ENCODE results near the gene MSI2.

Gene MSI2

DNA sequence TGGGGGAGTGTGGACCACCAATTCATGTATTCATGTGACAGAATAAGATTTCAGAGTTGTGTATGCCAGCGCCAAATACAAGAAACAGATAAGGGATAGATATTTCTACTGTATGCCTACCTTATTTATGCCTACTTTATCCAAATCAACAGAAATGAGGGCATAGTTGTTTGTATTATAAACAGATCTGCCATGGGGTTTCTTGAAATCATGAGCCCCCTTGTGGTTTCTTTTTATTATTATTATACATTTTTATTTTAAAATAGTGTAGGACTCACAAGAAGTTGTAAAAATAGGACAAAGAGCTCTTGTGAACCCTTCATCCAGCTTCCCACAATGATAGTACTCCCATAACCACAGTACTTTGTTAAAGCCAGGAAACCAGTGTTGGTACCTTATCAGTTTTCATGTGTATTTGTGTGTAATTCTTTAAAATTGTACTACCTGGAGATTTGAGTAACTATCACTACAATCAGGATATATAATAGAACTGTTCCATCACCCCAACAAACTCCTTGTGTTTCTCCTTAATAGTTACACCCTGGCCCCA, 259.4 kb downstream of the MSI2 start:
- no peak for DNase-seq (ENCODE audit: extremely low spot score)
- ChIA-PET CTCF (interaction anchor here (0.7 kb wide), 1 partner anchor 306 kb away, joined by 3 read pairs; no protein-coding TSS in a partner anchor), POLR2A (no interaction called here)
- TF ChIP-seq SP1 (IDR thresholded peaks at IDR 0.05) (no peak), TARDBP (IDR thresholded peaks at IDR 0.05) (no peak), BHLHE40 (IDR thresholded peaks at IDR 0.05; ENCODE audit: borderline replicate concordance) (no peak), FOXM1 (IDR thresholded peaks at IDR 0.05; ENCODE audit: borderline replicate concordance) (no peak), LEF1 (IDR thresholded peaks at IDR 0.05; ENCODE audit: borderline replicate concordance) (no peak), FOXK2 (IDR thresholded peaks at IDR 0.05) (no peak), ARNT (IDR thresholded peaks at IDR 0.05) (no peak), FOXA1 (IDR thresholded peaks at IDR 0.05) (no peak), ZNF384 (IDR thresholded peaks at IDR 0.05) (no peak), CTBP1 (IDR thresholded peaks at IDR 0.05; ENCODE audit: borderline replicate concordance) (no peak), ELF4 (IDR thresholded peaks at IDR 0.05) (no peak), L3MBTL2 (conservative IDR thresholded peaks at IDR 0.05) (no peak)
- TF ChIP-seq, protein P1, sequence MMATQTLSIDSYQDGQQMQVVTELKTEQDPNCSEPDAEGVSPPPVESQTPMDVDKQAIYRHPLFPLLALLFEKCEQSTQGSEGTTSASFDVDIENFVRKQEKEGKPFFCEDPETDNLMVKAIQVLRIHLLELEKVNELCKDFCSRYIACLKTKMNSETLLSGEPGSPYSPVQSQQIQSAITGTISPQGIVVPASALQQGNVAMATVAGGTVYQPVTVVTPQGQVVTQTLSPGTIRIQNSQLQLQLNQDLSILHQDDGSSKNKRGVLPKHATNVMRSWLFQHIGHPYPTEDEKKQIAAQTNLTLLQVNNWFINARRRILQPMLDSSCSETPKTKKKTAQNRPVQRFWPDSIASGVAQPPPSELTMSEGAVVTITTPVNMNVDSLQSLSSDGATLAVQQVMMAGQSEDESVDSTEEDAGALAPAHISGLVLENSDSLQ (IDR thresholded peaks at IDR 0.05) = no peak

DNA sequence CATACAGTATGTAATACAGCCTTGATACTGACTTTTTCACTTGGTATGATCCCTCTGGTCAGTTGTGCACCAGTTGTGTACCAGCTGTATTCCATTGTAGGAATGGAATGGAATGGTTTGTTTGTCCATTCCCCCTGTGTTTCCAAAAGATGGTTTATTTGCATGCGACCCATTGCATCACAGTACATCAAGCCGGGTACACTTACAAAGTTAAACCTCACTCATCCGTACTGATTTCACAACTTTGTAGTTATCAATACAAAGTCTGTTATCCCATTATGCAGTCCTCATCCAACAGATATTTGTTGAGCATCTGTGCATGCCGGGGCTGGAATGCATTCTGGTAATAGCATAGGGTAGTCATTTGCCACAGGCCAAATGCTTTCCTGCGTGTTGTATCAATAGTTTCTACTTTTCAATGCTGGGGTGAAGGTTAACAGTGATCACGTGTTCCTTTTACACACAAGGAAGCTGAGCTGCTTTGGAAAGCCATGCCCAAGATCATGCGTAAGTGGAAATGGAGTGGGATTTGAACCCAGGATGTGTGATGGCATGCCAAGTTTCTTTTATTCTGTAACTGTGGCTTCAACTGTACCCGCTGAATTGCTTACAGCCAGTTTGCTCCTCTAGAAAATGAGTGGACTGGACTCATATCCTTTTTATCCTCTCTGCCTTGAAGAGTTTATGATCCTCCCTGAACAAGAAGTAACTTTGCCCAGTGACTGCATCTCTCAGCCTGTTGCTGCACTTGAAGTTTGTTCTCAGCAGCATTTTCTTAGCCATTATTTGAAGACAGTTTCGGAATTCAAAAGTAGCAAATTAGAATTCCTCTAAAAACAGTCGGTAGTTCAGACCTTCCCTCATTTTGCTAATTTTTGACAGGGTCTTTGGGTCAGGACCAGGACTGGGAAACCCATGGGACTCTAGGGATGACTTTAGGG, 260.2 kb downstream of the MSI2 start:
- TF ChIP-seq L3MBTL2 (conservative IDR thresholded peaks at IDR 0.05) = no peak
- no peak for TF ChIP-seq FOXA1 (IDR thresholded peaks at IDR 0.05)
- TF ChIP-seq FOXK2 (IDR thresholded peaks at IDR 0.05) = no peak
- TF ChIP-seq, protein P1 (IDR thresholded peaks at IDR 0.05) = no peak
- no peak for TF ChIP-seq SP1 (IDR thresholded peaks at IDR 0.05)
- no peak for TF ChIP-seq FOXM1 (IDR thresholded peaks at IDR 0.05; ENCODE audit: borderline replicate concordance)
- no peak for TF ChIP-seq ELF4 (IDR thresholded peaks at IDR 0.05)
- TF ChIP-seq BHLHE40 (IDR thresholded peaks at IDR 0.05; ENCODE audit: borderline replicate concordance) = no peak
- TF ChIP-seq ARNT (IDR thresholded peaks at IDR 0.05) = no peak
- no peak for TF ChIP-seq SUZ12 (IDR thresholded peaks at IDR 0.05)
- DNase-seq (ENCODE audit: extremely low spot score) = no peak
- POLR2A ChIA-PET = no interaction called here
- CTCF ChIA-PET = interaction anchor here (0.5 kb wide), 1 partner anchor 10 kb away, joined by 4 read pairs; no protein-coding TSS in a partner anchor

DNA sequence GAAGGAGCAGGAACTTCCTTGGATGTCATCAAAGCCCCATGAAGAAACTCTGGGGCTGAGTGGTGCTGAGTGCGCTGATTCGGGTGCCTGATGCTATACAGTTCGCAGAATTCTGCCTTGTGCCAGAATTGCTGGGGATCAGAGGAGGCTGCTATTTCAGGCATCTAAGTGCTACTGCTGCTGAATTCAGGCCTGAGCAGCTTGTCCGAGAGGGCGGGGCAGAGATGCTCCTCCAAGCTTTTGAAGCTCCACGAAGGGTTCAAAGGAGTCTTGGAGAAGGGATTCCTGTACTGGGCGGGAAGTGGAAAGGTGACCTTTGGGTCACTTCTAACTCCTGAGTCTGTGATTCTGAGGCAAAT, 260.9 kb downstream of the MSI2 start:
- no peak for TF ChIP-seq NFRKB (IDR thresholded peaks at IDR 0.05)
- TF ChIP-seq BHLHE40 (IDR thresholded peaks at IDR 0.05; ENCODE audit: borderline replicate concordance) = no peak
- no peak for TF ChIP-seq ARNT (IDR thresholded peaks at IDR 0.05)
- no peak for TF ChIP-seq LEF1 (IDR thresholded peaks at IDR 0.05; ENCODE audit: borderline replicate concordance)
- no peak for TF ChIP-seq HDGF (IDR thresholded peaks at IDR 0.05; ENCODE audit: borderline replicate concordance)
- TF ChIP-seq FOXA1 (IDR thresholded peaks at IDR 0.05) = no peak
- no peak for TF ChIP-seq SUZ12 (IDR thresholded peaks at IDR 0.05)
- no peak for TF ChIP-seq ZNF384 (IDR thresholded peaks at IDR 0.05)
- TF ChIP-seq L3MBTL2 (conservative IDR thresholded peaks at IDR 0.05) = no peak
- TF ChIP-seq ELF4 (IDR thresholded peaks at IDR 0.05) = no peak
- TF ChIP-seq, protein P1 (IDR thresholded peaks at IDR 0.05) = no peak
- ChIA-PET POLR2A (no interaction called here), CTCF (no interaction called here)
- no peak for DNase-seq (ENCODE audit: extremely low spot score)

DNA sequence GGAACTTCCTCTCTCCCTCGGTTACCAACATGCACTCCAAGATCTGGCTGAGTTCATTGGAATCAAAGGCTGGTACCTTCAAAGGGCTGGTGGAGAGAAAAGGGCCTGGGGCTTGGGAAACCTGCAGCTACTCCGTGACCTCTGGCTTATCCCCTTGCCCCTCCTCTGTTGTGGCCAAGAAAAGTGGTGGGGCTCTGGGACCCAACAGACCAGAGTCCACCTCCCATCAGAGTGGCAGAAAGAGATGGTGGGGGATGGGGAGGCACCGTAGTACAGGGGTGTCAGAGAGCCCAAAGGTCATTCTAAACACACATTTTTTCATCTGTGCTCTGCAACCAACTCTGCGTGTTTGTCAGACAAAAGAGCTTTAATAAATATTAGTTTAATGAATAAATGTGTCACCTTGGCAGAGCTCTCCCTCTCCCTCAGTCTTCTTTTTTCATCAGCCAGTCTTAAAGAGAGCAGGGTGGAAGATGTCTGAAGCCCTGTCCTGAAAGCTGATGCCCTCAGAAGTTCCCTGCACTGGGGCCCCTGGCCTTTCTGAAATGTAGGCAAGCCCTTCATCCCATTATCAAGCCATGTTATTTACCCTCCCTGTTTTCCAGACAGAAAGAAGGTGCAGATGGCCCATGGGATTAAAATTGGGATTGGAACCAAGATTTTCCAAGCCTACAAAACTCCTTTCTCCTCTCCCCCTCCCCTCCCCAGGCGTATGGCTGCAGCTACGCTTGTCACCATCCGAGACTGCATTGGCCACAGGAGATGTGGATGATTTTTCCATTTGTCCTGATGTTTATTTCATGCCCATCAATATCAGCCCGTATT, 261.5 kb downstream of the MSI2 start:
- POLR2A ChIA-PET = no interaction called here
- CTCF ChIA-PET = no interaction called here
- no peak for DNase-seq (ENCODE audit: extremely low spot score)
- TF ChIP-seq ZNF384 (IDR thresholded peaks at IDR 0.05) = no peak
- no peak for TF ChIP-seq ARNT (IDR thresholded peaks at IDR 0.05)
- TF ChIP-seq HDGF (IDR thresholded peaks at IDR 0.05; ENCODE audit: borderline replicate concordance) = no peak
- TF ChIP-seq BHLHE40 (IDR thresholded peaks at IDR 0.05; ENCODE audit: borderline replicate concordance) = no peak
- no peak for TF ChIP-seq LEF1 (IDR thresholded peaks at IDR 0.05; ENCODE audit: borderline replicate concordance)
- no peak for TF ChIP-seq SP1 (IDR thresholded peaks at IDR 0.05)
- no peak for TF ChIP-seq NFRKB (IDR thresholded peaks at IDR 0.05)
- TF ChIP-seq FOXM1 (IDR thresholded peaks at IDR 0.05; ENCODE audit: borderline replicate concordance) = no peak
- TF ChIP-seq TARDBP (IDR thresholded peaks at IDR 0.05) = no peak
- no peak for TF ChIP-seq ELF4 (IDR thresholded peaks at IDR 0.05)
- TF ChIP-seq L3MBTL2 (conservative IDR thresholded peaks at IDR 0.05) = no peak
- no peak for TF ChIP-seq FOXA1 (IDR thresholded peaks at IDR 0.05)

Data from HEK293T (cell line).